ENCODE results near the gene PLVAP. TPM values are rescaled to one million over a fixed set of nuclear protein-coding genes. Genes with fewer than 3 reads are reported as not detected.

The PLVAP gene
- total and polyA plus RNA-seq, 9 of the 15 experiments (the other 6 are each of a cell fraction or from before 2014, with no cell fraction given), result 0.09 to 0.84 (median 0.51) TPM; not detected in 4

GRCh38 chr19:17389288-17389687, 12.1 kb upstream of the PLVAP start (continued):
- 0 out of 2 replicates have a peak, but pooled peaks have one; percentile 29 for TF ChIP-seq TRIM28 (IDR thresholded peaks at IDR 0.05)
- TF ChIP-seq SUPT5H (IDR thresholded peaks at IDR 0.05), result no peak
- peak in 1 of 2 experiments; percentile 40; a peak in 1 of 3 replicates for TF ChIP-seq CBX3 (IDR thresholded peaks at IDR 0.05; ENCODE audit: borderline replicate concordance in 1 of 2, low read length in 2 of 2)
- no peak for TF ChIP-seq RFX7 (CRISPR knock-in tag; IDR thresholded peaks at IDR 0.05)
- TF ChIP-seq, protein P1, sequence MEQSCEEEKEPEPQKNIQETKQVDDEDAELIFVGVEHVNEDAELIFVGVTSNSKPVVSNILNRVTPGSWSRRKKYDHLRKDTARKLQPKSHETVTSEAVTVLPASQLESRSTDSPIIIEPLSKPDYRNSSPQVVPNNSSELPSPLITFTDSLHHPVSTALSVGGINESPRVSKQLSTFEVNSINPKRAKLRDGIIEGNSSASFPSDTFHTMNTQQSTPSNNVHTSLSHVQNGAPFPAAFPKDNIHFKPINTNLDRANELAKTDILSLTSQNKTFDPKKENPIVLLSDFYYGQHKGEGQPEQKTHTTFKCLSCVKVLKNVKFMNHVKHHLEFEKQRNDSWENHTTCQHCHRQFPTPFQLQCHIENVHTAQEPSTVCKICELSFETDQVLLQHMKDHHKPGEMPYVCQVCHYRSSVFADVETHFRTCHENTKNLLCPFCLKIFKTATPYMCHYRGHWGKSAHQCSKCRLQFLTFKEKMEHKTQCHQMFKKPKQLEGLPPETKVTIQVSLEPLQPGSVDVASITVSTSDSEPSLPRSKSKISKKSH (CRISPR knock-in tag; IDR thresholded peaks at IDR 0.05), result no peak
- peak; percentile 58 for TF ChIP-seq RBM25 (IDR thresholded peaks at IDR 0.05; ENCODE audit: low read depth, low read length, severe bottlenecking)
- no peak for TF ChIP-seq ETV5 (CRISPR knock-in tag; IDR thresholded peaks at IDR 0.05; ENCODE audit: low read depth)
- no peak for TF ChIP-seq ARID2 (IDR thresholded peaks at IDR 0.05)
- TF ChIP-seq CBX2 (IDR thresholded peaks at IDR 0.05; ENCODE audit: insufficient read depth, low read length, poor library complexity, severe bottlenecking), result no peak
- TF ChIP-seq ZNF3 (CRISPR knock-in tag; IDR thresholded peaks at IDR 0.05), result no peak
- TF ChIP-seq NELFE (IDR thresholded peaks at IDR 0.05; ENCODE audit: insufficient read depth, insufficient read length), result no peak
- TF ChIP-seq MEF2A (IDR thresholded peaks at IDR 0.05; ENCODE audit: control insufficient read depth, low read depth, low read length), result no peak
- TF ChIP-seq, protein P2, sequence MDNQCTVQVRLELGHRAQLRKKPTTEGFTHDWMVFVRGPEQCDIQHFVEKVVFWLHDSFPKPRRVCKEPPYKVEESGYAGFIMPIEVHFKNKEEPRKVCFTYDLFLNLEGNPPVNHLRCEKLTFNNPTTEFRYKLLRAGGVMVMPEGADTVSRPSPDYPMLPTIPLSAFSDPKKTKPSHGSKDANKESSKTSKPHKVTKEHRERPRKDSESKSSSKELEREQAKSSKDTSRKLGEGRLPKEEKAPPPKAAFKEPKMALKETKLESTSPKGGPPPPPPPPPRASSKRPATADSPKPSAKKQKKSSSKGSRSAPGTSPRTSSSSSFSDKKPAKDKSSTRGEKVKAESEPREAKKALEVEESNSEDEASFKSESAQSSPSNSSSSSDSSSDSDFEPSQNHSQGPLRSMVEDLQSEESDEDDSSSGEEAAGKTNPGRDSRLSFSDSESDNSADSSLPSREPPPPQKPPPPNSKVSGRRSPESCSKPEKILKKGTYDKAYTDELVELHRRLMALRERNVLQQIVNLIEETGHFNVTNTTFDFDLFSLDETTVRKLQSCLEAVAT (IDR thresholded peaks at IDR 0.05), result no peak

Measured in K562 (cell line).